Type B pancreatic cell (in vitro differentiated cells): ENCODE results near the gene NRXN2. TPM values are rescaled to one million over a fixed set of nuclear protein-coding genes. Genes with fewer than 3 reads are reported as not detected.
A peak's percentile ranks its signal among the peaks of the same experiment; 100 is the strongest.

ENCODE experiments used
- DNase-seq: peaks from one replicate; pipeline ENCODE4 v3.0.0; 2021; ENCODE audit warnings: mixed read lengths; ENCODE audit not compliant: unreplicated experiment; ENCODE audit errors: extremely low spot score
- H3K27ac Mint-ChIP-seq: 2 replicates; pipeline ENCODE4 v1.8.0; 2021; ENCODE audit warnings: mild to moderate bottlenecking, mixed read lengths
- H3K27me3 Mint-ChIP-seq: 2 replicates; pipeline ENCODE4 v1.8.0; 2021; ENCODE audit warnings: mixed read lengths
- H3K36me3 Mint-ChIP-seq: 2 replicates; pipeline ENCODE4 v1.8.0; 2021; ENCODE audit warnings: mixed read lengths
- H3K4me1 Mint-ChIP-seq: one replicate; pipeline ENCODE4 v1.8.0; 2021; ENCODE audit warnings: mixed read lengths; ENCODE audit not compliant: unreplicated experiment
- H3K4me3 Mint-ChIP-seq: 2 replicates; pipeline ENCODE4 v1.8.0; 2021; ENCODE audit warnings: mild to moderate bottlenecking, mixed read lengths
- H3K9me3 Mint-ChIP-seq: 2 replicates; pipeline ENCODE4 v1.8.0; 2021; ENCODE audit warnings: mixed read lengths
- total RNA-seq: library from RNA; stranded (reverse); gene quantifications from 2 replicates; pipeline ENCODE4 v1.2.1, GENCODE V29; 2021; ENCODE audit warnings: low replicate concordance
- TF ChIP-seq, protein P1 (sequence below): fragments of 200-600 bp; sonication (generic); conservative IDR thresholded peaks from 2 replicates; pipeline ENCODE4 v1.5.0; 2021; ENCODE audit warnings: antibody characterized with exemption, mild to moderate bottlenecking

The NRXN2 gene
- total RNA-seq, 1 donor from 2014 or later = 22.1 TPM

DNA sequence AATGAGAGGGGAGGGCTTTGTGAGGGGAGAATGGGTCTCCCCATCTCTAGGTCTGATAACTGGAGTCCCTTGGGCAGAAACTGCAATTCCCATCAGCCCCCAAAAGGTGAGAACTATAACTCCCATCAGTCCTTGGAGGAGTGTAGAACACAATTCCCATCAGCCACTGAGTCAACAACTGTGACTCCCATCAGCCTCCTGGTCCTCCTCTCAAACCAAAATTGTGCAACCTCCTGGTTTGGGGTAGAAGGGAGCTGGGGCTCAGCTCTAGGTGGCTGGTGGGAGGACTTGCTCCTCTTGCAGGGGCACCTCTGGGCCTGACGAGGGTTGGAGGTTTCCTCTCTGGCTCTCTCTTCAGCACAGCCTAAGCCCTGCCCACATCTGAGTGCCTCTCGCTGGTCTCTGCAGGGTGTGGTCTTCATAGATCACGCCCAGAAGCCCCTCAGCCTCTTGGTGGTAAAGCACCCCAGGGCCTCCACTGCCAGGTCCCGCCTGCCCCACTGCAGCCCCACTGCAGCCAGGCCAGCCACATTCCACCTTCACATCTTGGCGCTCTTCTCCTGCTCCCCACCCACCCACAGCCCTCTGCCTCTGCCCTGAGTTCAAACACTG lies 113.5 kb downstream of the NRXN2 start:
- TF ChIP-seq, protein P1, sequence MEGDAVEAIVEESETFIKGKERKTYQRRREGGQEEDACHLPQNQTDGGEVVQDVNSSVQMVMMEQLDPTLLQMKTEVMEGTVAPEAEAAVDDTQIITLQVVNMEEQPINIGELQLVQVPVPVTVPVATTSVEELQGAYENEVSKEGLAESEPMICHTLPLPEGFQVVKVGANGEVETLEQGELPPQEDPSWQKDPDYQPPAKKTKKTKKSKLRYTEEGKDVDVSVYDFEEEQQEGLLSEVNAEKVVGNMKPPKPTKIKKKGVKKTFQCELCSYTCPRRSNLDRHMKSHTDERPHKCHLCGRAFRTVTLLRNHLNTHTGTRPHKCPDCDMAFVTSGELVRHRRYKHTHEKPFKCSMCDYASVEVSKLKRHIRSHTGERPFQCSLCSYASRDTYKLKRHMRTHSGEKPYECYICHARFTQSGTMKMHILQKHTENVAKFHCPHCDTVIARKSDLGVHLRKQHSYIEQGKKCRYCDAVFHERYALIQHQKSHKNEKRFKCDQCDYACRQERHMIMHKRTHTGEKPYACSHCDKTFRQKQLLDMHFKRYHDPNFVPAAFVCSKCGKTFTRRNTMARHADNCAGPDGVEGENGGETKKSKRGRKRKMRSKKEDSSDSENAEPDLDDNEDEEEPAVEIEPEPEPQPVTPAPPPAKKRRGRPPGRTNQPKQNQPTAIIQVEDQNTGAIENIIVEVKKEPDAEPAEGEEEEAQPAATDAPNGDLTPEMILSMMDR = no peak
- no peaks in the 10 kb centered on the region for H3K27me3 Mint-ChIP-seq
- H3K9me3 Mint-ChIP-seq = no peaks in the 10 kb centered on the region
- DNase-seq = no peak
- no peak overlapping the region for H3K27ac Mint-ChIP-seq
- H3K36me3 Mint-ChIP-seq = no peaks in the 10 kb centered on the region
- H3K4me3 Mint-ChIP-seq = no peak overlapping the region
- H3K4me1 Mint-ChIP-seq = peaks cover 10% of the 10 kb centered on the region

DNA sequence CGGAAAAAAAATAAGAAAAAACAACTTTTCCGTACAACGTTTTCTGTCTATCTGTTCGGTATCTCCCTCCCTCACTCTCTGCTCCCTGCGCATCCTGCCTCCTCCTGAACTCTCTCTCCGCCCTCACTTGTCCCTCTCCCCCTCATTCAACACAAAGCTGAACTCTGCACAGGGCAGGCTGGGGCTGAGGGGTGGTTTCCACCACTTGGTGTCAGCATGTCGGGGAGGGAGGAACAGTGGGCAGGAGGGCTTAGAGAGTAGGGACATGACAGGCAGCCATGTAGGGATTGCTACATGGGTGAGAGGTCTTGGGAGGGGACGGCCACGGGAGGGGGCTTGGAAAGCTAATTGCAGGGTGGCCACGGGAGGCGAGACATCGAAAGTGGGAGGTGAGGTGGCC lies 114.4 kb downstream of the NRXN2 start:
- peak overlapping the region; percentile 41 for H3K4me3 Mint-ChIP-seq
- H3K9me3 Mint-ChIP-seq = no peaks in the 10 kb centered on the region
- peaks cover 10% of the 10 kb centered on the region for H3K4me1 Mint-ChIP-seq
- H3K27me3 Mint-ChIP-seq = no peaks in the 10 kb centered on the region
- H3K27ac Mint-ChIP-seq = peak overlapping the region; percentile 39
- TF ChIP-seq, protein P1 = no peak
- DNase-seq = no peak
- H3K36me3 Mint-ChIP-seq = no peaks in the 10 kb centered on the region

DNA sequence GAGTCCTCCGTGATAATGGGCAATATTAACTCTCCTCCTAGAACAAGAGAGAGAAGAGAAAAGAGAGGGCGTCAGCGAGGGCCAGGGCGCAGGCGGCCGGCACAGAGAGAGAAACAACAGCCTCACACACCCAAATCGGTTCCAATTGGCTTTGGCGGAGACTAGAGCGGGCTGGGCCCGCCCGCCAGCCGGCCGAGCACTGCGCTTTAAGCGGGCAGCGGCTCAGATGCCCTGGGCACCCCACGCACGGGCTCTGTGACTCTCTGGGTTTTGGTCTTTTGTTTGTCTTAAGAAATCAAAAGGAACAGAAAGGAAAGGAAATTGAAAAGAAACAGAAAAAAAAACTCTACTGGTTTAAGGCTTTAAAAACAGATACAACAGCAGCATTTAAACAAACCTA lies 115.0 kb downstream of the NRXN2 start:
- H3K9me3 Mint-ChIP-seq = no peaks in the 10 kb centered on the region
- peaks cover 10% of the 10 kb centered on the region for H3K4me1 Mint-ChIP-seq
- H3K27ac Mint-ChIP-seq = no peak overlapping the region
- no peaks in the 10 kb centered on the region for H3K27me3 Mint-ChIP-seq
- no peak overlapping the region for H3K4me3 Mint-ChIP-seq
- H3K36me3 Mint-ChIP-seq = no peaks in the 10 kb centered on the region
- DNase-seq = no peak
- TF ChIP-seq, protein P1 = no peak

DNA sequence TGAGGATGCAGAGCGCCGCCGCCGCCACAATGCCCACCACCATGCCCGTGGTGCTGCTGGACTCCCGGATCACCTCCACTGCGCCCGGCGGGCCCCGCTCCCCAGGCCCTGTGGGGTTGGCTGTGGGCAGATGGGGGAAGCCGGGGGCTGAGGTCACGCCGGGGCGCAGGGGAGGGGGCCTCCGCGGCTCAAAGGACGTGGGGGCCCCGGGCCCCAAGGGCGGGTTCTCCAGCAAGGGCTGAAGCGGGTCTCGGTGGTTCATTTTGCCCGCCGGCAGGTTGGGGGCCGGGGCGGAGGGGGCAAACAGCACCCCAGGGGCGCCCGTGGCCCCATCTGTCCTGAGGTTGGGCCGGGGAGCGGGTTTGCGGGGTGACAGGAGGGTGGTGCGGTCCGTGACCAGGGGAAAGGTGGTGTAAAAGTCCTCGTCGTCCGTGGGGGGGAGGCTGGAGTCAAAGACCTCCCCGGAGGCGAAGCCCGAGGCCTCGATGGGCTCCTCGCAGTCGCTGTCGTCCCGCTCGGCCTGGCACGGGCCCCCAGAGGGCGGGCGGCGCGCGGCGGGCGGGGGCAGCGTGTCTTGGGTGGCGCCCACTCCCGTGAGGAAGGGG lies 115.5 kb downstream of the NRXN2 start:
- no peaks in the 10 kb centered on the region for H3K9me3 Mint-ChIP-seq
- no peaks in the 10 kb centered on the region for H3K36me3 Mint-ChIP-seq
- peaks cover 10% of the 10 kb centered on the region for H3K4me1 Mint-ChIP-seq
- no peaks in the 10 kb centered on the region for H3K27me3 Mint-ChIP-seq
- H3K27ac Mint-ChIP-seq = no peak overlapping the region
- TF ChIP-seq, protein P1 = no peak
- H3K4me3 Mint-ChIP-seq = no peak overlapping the region
- DNase-seq = no peak

- Mint-ChIP-seq H3K36me3 (no peaks in the 10 kb centered on the region), H3K27ac (no peak overlapping the region), H3K4me3 (no peak overlapping the region), H3K27me3 (no peaks in the 10 kb centered on the region), H3K9me3 (no peaks in the 10 kb centered on the region), H3K4me1 (peaks cover 10% of the 10 kb centered on the region)
- TF ChIP-seq, protein P1 = no peak
- DNase-seq = no peak
Observed at GRCh38 chr11:64606796-64607380, 116.1 kb downstream of the NRXN2 start.
